ENCODE data around the gene HES5.
"Not testable (repeated sequence)": the region's sequence is repeated elsewhere in the genome, so short reads cannot be mapped to it uniquely, and the experiment has no call there.

Gene HES5, protein sequence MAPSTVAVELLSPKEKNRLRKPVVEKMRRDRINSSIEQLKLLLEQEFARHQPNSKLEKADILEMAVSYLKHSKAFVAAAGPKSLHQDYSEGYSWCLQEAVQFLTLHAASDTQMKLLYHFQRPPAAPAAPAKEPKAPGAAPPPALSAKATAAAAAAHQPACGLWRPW

DNA sequence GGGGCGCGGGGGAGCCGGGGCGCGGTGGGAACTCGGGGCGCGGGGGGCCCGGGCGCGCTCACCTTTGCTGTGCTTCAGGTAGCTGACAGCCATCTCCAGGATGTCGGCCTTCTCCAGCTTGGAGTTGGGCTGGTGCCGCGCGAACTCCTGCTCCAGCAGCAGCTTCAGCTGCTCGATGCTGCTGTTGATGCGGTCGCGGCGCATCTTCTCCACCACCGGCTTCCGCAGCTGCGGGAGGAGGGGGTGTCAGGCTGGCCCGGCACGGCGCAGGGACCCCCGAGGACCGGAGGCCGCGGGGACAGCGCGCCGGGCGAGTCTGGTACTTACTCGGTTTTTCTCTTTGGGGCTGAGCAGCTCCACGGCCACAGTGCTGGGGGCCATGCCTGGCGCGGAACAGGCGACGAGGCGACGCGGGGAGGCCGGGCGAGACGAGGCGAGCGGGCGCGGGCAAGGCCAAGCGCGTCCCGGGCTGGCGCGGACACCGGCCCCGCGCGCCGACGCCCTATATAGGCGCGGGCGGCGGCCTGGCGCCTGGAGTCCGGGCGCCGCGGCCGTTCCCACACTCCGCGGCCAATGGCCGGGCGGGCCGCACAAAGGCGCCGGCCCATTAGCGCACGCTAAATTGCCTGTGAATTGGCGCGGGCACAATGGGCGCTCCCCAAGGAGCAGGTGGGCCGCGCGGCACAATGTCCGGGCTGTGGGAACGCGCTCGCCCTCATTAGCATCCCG, at the start of gene HES5:
HES5 (minus strand) TSS at position 480 of the 729 bp plus-strand sequence; CDS start at position 381, 99 bp downstream.
- no peak for DNase-seq (ENCODE audit: low read depth in 1 of 2, low spot score in 1 of 2)

DNA sequence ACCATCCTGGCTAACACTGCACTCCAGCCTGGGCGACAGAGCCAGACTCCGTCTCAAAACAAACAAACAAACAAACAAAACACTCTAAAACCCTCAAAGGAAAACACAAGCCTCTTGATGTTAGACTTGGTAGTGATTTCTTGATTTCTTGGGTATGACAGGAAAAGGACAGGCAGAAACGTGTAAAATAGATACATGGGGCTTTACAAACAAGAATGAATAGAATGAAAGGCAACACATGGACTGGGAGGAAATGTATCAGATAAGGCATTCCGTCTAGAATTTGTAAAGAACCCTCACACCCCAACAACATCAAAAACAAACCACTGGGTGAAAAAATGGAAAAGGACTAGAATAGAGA, 48.7 kb upstream of the HES5 start:
- no peak for DNase-seq (ENCODE audit: low read depth in 1 of 2, low spot score in 1 of 2)

DNA sequence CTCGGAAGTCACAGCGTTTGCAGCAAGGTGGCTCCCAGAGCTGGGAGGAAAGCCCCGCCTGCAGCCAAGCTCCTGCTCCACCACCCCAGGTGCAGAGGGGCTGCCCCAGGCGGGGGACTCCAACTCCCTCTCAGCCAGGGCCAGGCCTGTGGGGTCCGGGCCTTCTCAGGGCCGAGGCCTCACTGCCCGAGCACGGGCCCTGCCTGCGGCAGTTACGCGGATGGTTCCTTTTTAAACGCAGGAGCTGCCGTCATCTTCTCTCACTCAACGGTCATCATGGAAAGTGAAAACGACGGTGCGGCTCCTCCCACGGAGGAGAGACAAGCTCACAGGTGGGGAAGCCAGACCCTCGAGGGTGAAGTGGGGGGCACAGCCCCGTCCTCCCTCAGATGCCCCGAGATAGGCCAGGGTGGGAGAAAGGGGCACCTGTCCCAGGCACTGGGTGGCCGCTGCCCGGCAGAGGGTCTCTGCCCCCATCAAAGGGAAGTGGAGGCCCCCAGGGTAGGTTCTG, 47.6 kb upstream of the HES5 start:
- not testable (repeated sequence) for DNase-seq (ENCODE audit: low read depth in 1 of 2, low spot score in 1 of 2)

DNA sequence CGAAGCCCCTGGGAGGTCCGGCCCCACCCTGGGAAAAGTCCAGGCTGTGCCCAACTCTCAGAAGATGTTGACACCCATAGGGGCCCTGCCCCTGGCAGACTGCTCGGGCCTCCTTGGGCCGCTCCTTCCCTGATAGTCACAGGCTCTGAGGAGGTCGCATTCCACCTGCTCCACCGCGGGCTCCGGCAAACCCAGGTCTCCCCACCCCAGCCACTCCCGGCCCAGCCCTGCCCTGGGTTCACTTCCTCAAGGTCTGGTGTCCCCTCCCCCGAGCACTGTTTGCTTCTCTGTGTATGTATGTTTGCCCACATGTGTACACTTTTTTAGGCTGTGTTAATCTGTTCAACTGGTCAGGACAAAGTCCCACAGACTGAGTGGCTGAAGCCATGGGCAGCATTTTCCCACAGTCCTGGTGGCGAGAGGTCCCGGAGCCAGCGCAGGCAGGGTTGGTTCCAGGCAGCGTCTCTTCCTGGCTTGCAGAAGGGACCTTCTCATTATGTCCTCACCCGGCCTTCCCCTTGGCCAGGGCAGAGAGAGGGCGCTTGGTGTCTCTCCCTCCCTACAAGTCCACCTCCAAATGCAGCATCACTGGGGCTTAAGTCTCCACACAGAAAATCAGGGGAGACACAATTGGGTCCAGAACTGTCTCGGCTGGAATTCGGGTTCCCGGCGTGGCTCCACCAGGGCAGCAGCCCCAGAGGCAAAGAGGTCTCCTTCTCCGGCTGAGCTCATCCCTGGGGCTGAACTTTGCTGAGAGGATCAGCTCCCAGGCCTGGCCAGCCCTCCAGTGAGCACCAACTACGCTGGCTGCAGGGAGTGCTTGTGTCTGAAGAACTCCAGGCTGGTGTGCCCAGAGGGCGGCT, 46.0 kb upstream of the HES5 start:
- no peak for DNase-seq (ENCODE audit: low read depth in 1 of 2, low spot score in 1 of 2)

DNA sequence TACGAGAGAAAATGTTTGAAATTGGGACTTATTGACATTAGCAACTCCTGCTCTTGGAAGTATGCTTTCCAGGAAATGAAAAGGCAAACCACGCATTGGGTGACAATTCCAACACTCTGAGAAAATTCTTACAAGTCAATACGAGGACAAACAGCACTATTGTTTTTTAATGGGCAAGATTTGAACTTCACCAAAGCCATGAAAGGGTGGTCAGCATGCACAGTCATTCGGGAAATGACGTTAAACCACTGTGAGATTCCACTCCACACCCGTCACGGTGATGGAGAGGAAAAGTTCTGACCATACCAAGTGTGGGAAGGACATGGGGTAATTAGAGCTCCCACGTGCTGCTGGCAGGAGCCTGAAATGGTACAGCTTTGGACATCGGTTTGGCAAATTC, 44.3 kb upstream of the HES5 start:
- DNase-seq (ENCODE audit: low read depth in 1 of 2, low spot score in 1 of 2) = no peak

DNA sequence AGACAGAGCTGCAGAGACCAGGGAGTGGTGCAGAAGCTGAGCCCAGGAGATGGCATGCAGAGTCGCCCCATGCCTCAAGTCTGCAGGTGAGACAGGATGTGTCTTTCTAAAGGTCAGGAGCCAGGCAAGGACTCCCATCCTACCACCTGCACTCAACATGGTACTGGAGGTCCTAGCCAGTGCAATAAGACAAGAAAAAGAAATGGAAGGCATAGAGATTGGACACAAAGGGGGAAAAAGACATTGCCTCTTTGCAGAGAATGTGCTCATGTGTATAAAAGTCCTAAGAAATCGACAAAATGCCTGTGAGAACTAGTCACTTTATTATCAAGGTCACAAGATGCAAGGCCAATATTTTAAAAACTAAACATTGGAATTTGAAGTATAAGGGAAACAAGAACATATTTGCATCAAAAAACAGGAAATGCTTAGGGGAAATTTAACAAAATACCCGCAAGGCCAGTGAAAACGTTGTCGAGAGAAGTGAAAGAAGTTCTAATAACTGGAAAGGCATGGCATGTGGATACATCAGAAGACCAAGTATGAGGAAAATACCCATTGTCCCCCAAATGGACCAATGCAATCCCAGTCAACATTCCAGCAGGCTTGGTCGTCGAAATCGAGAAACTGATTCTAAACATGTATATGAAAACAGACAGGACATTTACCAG, 43.3 kb upstream of the HES5 start:
- DNase-seq (ENCODE audit: low read depth in 1 of 2, low spot score in 1 of 2) = no peak

DNA sequence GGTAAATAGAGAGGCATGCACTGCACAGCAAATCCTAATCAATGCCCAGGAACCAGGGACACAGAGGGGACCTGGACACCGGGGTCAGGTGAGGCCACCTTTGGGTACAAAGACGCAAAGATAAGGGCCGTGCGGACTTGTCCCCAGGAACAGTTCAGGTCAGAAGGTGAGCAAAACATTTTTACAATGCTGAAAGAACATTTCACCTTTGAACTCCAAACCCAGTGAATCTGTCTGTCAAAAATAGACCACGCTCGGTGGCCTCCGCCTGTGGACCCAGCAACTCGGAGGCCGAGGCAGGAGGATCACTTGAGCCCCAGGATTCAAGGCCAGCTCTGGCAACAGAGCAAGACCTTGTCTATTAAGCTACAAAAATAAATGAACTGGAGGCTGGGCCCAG, 41.3 kb upstream of the HES5 start:
- no peak for DNase-seq (ENCODE audit: low read depth in 1 of 2, low spot score in 1 of 2)

DNA sequence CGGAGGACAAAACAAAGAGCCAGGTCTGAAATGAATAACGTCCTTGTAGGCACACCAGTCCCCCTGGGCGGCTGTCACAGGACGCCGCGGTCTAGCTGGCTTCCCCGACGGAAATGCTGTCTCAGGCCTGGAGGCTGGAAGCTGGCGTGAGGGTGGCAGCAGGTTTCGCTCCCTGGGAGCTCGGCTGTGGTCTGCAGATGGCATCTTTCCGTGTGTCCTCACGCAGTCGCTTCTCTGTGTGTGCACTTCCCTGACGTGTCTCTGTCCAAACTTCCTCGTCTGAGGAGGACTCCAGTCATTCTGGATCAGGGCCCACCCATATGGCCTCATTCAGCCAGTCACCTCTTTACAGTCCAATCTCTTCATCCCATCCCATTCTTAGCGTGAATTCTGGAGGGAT, 40.3 kb upstream of the HES5 start:
- no peak for DNase-seq (ENCODE audit: low read depth in 1 of 2, low spot score in 1 of 2)

DNA sequence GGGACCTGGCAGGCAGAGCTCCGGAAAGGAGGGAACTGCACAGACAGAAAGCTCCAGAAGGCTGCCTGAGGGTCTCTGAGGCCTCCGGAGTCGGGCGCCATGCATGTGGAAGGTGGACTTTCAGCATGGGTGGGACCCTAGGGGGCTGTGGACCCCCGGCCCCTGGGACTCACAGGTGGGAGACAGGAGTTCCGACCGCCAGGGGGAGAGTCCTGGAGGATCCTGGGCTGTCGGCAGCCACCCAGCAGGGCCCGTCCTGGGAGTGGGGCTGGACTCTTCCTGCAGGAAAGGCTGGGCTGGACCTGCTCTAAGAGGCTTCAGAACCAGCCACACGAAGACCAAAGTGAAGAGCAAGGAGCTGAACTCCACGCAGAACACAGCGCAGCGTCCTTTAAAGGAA, 39.6 kb upstream of the HES5 start:
- not testable (repeated sequence) for DNase-seq (ENCODE audit: low read depth in 1 of 2, low spot score in 1 of 2)

DNA sequence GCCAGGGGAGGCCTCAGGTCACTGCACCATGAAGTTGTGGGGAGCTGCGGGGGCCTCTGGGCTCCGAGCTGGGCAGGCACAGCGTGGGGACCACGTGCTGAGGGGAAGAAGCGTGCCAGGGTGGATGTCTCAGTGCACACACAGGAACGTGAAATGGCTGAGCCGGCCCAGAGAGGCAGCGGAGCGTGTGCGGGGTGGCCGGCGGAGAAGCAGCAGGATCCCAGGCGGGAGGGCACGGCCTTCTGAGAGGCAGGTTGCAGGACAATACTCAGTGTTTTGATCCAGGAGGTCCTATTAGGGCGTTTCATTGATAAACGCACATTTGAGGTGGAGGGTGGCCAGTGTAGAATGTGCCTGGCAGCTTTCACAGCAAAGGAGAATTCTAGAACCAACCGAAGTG, 39.0 kb upstream of the HES5 start:
- no peak for DNase-seq (ENCODE audit: low read depth in 1 of 2, low spot score in 1 of 2)

DNA sequence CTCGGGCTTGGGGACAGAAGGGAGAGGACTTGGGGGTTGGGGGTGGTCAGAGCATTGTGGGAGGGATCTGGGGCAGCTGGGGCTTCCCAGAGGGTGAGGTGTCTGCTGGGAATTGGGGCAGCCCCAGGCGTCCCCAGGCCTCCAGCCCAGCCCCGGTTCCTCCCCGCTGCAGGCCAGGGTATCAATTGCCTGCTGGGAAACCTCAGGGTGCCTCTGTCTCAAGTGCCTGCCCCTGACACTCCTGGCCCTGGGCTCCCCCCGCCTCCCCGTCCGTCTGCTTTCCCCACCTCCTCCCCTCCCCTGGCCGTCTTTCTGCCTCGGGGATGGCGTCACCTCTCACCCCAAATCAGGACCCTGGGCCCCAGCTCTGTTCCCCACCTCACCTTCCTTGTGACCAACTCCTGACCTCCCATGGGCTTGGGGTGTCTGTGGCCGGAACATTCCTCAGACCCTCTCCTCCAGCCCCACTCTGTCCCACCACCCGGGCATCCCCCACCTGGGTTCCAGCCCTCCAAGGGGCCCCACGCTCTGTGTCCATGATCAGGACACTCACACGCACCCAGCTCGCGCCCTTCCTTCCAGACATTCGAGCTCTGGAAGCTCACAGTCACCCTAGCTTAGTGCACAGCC, 38.2 kb upstream of the HES5 start:
- DNase-seq (ENCODE audit: low read depth in 1 of 2, low spot score in 1 of 2) = not testable (repeated sequence)

DNA sequence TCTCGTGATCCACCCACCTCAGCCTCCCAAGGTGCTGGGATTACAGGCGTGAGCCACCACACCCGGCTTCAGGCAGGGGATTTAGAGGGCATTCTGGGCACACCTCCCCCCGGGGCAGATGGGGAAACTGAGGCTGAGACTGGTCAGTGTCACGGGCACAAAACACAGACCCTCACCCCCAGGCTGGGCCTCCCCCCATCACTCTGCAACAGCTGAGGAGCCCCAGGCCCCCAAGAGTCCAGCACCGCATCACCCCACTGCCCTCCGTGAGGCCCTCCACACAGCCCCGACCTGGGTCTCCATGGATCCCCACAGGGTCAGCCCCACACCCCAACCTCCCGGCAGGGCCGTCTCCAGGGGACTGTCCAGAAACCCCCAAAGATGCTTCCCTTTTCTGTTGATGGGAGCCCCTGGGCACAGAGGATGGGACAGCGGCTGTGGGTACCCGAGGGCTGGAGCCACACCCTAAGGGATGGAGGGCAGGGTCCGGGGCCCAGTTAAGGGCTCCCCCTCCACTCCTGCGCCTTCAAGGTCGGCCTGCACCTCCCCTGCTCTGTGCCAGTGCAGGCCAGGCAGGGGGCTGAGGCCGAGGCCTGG, 37.1 kb upstream of the HES5 start:
- no peak for DNase-seq (ENCODE audit: low read depth in 1 of 2, low spot score in 1 of 2)

DNA sequence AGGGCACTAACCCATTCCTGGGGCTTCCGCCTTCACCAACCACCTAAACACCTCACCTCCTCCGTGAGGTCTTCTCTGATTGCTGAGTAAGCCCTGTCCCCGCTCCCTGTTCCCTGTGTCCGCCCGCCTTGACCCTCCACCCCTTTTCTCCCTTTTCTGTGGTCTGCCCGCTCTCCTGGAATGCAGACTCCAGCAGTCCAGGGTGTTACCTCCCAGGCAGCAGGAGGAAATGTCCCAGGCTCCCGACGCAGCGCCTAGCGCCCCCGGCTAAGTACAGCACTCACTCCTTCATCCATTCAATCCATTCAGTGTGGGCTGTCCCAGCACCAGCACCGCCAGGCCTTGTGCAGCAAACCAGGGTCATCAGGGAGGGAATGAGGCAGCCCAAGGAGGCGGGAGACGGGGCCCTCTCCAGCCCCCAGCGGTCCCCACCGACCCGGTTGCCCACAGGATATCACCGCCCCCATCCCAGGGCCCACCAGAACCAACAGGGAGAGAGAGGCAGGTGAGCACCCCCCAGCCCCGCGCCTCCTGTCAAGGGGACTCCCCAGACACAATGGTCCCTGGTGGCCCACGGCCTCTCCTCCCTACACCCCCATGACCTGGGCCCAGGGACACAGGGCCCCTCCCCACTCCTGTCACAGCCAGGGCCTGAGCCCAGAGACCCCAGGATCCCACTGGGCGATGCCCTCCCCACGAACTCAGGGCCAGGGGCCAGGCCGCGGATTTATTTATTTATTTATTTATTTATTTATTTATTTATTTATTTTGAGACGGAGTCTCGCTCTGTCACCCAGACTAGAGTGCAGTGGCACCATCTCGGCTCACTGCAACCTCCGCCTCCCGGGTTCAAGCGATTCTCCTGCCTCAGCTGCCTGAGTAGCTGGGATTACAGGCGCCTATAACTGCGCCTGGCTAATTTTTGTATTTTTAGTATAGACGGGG, 36.3 kb upstream of the HES5 start:
- no peak for DNase-seq (ENCODE audit: low read depth in 1 of 2, low spot score in 1 of 2)

DNA sequence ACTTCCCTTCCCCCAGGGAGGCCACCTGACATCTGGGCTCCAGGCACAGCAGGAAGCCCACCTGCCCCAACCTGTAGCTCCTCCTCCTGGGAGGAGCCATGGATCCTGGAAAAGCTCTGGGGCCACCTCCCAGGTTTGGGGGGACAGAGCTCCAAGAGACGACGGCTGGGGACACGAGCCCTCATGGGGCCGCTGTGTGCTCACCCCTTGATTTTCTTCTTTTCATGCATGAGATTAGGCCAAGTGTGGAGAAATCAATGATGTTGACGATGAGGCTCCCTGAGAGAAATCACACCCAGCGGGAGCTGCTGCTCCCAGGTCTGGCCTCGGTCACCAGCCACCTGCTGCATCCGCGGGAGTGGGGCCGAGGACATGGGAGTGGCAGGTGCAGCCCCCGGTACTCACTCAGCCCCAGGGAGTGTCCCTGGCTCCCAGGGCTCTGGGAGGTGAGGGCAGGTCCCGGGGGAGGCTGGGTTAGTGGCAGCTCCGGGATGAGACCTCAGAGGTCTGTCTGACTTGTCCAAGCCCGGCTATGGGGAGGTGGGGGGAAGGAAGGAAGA, 34.8 kb upstream of the HES5 start:
- DNase-seq (ENCODE audit: low read depth in 1 of 2, low spot score in 1 of 2) = no peak

DNA sequence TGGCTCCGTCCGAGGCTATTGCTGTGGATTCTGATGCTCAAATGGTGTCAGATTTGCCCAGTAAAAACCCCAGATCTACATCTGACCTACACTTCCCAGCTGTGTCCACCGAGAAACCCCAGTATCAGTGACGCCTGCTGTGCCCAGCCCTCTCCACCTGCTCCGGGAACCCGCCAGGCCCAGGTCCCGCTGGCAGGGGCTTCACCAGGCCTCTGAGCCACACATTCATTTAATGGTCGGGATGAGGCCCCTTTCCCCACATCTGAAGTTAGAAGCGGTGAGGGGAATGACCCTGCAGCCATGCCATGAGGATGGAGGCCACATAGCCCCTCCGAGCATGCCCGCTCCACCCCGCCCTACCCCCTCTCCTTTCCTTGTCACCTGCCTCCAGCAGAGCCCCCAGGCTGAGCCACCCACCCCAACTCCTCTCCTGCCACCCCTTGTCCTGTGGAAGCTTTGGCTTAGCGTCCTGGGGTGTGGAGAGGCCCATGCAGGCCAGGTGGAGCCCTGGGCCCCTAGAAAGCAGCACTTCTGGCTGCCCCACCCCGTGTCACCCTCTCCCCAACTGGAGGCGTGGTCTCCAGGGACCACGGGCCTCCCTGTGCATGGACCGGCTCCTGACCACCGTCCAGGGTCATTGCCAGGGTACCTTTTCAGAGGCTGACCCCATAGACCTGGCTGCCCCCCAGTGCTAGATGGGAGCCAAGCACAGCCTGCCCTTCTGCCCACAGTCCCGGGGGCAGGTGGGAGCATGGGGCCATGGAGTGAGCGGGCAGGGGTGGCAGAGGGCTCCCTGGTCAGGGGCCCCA, 34.1 kb upstream of the HES5 start:
- no peak for DNase-seq (ENCODE audit: low read depth in 1 of 2, low spot score in 1 of 2)

DNA sequence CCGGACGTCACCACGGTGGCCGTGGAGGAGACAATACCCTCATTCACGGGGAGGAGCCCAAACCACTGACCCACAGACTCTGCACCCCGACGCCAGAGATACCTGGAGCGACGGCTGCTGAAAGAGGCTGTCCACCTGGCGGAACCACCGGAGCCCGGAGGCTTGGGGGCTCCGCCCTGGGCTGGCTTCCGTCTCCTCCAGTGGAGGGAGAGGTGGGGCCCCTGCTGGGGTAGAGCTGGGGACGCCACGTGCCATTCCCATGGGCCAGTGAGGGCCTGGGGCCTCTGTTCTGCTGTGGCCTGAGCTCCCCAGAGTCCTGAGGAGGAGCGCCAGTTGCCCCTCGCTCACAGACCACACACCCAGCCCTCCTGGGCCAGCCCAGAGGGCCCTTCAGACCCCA, 33.1 kb upstream of the HES5 start:
- no peak for DNase-seq (ENCODE audit: low read depth in 1 of 2, low spot score in 1 of 2)

DNA sequence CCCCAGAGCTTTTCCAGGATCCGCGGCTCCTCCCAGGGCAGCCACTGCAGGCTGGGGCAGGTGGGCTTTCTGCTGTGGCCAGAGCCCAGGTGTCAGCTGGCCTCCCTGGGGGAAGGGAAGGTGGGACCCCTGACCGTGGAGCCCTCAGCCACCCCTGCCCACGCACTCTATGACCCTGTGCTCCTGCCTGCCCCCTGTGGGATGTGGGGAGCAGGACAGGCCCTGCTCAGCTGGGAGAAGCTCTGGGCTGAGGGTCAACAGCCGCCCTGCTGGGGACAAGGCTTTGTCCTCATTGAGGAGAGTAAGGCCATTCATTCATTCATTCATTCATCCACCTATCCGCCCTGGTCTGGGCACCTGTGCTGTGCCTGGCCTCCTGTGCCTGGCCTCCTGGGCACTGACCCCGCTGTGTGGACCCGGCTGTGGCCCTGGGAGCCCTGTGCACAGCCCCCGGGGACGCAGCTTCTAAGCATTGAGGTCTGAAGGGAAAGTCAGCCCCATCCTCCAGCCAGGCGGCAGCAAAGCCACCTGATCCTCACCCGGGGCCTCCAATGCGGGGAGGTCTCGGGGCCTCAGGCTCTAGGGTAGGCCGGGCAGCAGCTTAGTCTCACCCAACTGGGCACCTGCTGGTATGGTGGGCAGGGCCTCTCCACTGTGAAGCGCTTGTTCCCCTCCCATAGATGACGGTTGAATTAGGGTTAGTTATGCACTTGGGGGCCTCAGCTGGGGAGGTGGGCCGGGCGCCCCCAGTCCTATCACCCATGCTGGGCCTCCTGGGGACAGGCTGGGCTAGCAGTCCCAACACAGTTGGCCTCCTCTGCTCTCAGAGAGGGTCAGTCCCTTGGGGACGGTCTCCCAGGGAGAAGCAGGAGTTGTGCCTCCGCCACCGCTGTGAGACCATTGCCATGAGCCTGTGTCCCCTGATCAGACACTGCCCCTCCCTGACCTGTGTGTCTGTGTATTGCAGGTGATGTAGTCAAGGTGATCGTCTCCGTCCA, 32.1 kb upstream of the HES5 start:
- DNase-seq (ENCODE audit: low read depth in 1 of 2, low spot score in 1 of 2) = no peak
